K562 (cell line): Measurements from ENCODE around the gene ZNF493. TPM values are rescaled to one million over a fixed set of nuclear protein-coding genes. Genes with fewer than 3 reads are reported as not detected.

Experiments
- ATAC-seq: fragments of 200-7000 bp; cut with Tn5 transposase; 3 replicates; pipeline ENCODE4 v1.9.1; 2020; ENCODE audit warnings: moderate library complexity
- BruUV-seq: library from RNA; stranded (reverse); fragments of 400-500 nt; replicated peaks from 2 replicates; lab custom pipeline; 2021; lab: Mats Ljungman, UMichigan
- CTCF ChIA-PET: fragments of 300-600 bp; formaldehyde crosslinking; extraction: SDS; loops from one replicate; lab custom pipeline; 2021; ENCODE audit warnings: low intra/inter-chr PET ratio; lab: Yijun Ruan, JAX
- POLR2A ChIA-PET: fragments of 300-600, 350-650 bp; sonication (Branson Sonifier 250); formaldehyde crosslinking; extraction: SDS; loops from one replicate; lab custom pipeline; 2021; ENCODE audit warnings: antibody characterized with exemption, inconsistent platforms; lab: Yijun Ruan, JAX
- DNase-seq, 4 experiments: peaks; one replicate each; pipeline versions ENCODE4 v3.0.0 to v3.0.0-alpha.2; 2011 to 2018; ENCODE audit warnings: low spot score in 3 of 4, mixed read lengths in 3 of 4; ENCODE audit errors: extremely low read depth in 1 of 4
- FAIRE-seq: peaks from 2 replicates; lab custom pipeline; 2011; peaks lifted over from hg19 to GRCh38; lab: Jason Lieb, UNC
- H2AFZ ChIP-seq: 2 replicates; pipeline ENCODE4 v1.6.0; 2011; ENCODE audit warnings: low read depth, low read length, control low read depth, inconsistent platforms
- H3K27ac ChIP-seq: fragments of 200-600 bp; 3 replicates; pipeline ENCODE4 v1.8.0; 2011; ENCODE audit warnings: low read depth, mild to moderate bottlenecking, control low read depth, inconsistent platforms, low read length, moderate library complexity, mixed read lengths; ENCODE audit errors: extremely low read depth
- H3K27me3 ChIP-seq, 2 experiments: fragments of 300-600 bp in 1 of 2; 2 replicates in 1 of 2; 3 replicates in 1 of 2; pipeline versions ENCODE4 v1.6.0 to v1.8.0; 2011; ENCODE audit warnings: inconsistent platforms in 2 of 2, low read length in 2 of 2, mild to moderate bottlenecking in 1 of 2, mixed read lengths in 1 of 2, moderate library complexity in 1 of 2; ENCODE audit not compliant: control insufficient read depth in 2 of 2, insufficient read depth in 2 of 2
- H3K36me3 ChIP-seq: fragments of 300-600 bp; 3 replicates; pipeline ENCODE4 v1.8.0; 2011; ENCODE audit warnings: mild to moderate bottlenecking, low read length, inconsistent platforms; ENCODE audit not compliant: control insufficient read depth, insufficient read depth
- H3K4me1 ChIP-seq, 2 experiments: fragments of 200-600 bp in 1 of 2; replicated peaks in 1 of 2; 2 replicates in 1 of 2; 3 replicates in 1 of 2; pipeline versions ENCODE4 v1.5.1 to v1.8.0; 2011; ENCODE audit warnings: inconsistent platforms in 2 of 2, low read length in 2 of 2, mild to moderate bottlenecking in 1 of 2, mixed read lengths in 1 of 2, moderate library complexity in 1 of 2; ENCODE audit not compliant: control insufficient read depth in 2 of 2, insufficient read depth in 2 of 2
- H3K4me2 ChIP-seq: 2 replicates; pipeline ENCODE4 v1.6.1; 2011; ENCODE audit warnings: low read length, control low read depth, inconsistent platforms, mixed read lengths; ENCODE audit not compliant: insufficient read depth
- H3K4me3 ChIP-seq: fragments of 200-600 bp; sonication (generic), shearing (Covaris generic); 2 replicates; pipeline ENCODE4 v1.5.1; 2016; ENCODE audit warnings: control low read depth, inconsistent platforms
- H3K79me2 ChIP-seq: fragments of 200-600 bp; 3 replicates; pipeline ENCODE4 v1.8.0; 2011; ENCODE audit warnings: low read length, inconsistent platforms; ENCODE audit not compliant: control insufficient read depth, insufficient read depth
- H3K9ac ChIP-seq, 2 experiments: 2 replicates each; pipeline versions ENCODE4 v1.6.0 to v1.6.1; 2011; ENCODE audit warnings: low read depth in 2 of 2, low read length in 2 of 2, control low read depth in 1 of 2, inconsistent platforms in 1 of 2, mild to moderate bottlenecking in 1 of 2, mixed read lengths in 1 of 2; ENCODE audit not compliant: insufficient read depth in 1 of 2
- H3K9me1 ChIP-seq: one replicate; pipeline ENCODE4 v1.6.0; 2011; ENCODE audit warnings: inconsistent platforms, mild to moderate bottlenecking, low read length, moderate library complexity; ENCODE audit not compliant: control insufficient read depth, insufficient read depth
- H3K9me3 ChIP-seq: replicated peaks from 2 replicates; pipeline ENCODE4 v1.5.1; 2011; ENCODE audit warnings: low read depth, low read length, inconsistent platforms; ENCODE audit not compliant: control insufficient read depth, insufficient read depth
- H4K20me1 ChIP-seq: replicated peaks from 2 replicates; pipeline ENCODE4 v1.6.1; 2011; ENCODE audit warnings: low read length, inconsistent platforms, mixed read lengths; ENCODE audit not compliant: control insufficient read depth, insufficient read depth
- C11orf30 ChIP-seq: fragments of 450-650 bp; IDR thresholded peaks from 2 replicates; pipeline ENCODE4 v1.6.1; 2016; ENCODE audit warnings: low read depth, mild to moderate bottlenecking
- E2F1 ChIP-seq: sonication (generic); formaldehyde crosslinking; IDR thresholded peaks from 2 replicates; pipeline ENCODE4 v1.8.1; 2023; ENCODE audit warnings: mild to moderate bottlenecking, missing genetic modification reagents, moderate library complexity
- ETS1 ChIP-seq: conservative IDR thresholded peaks from 2 replicates; pipeline ENCODE4 v1.6.1; 2011; ENCODE audit warnings: low read depth, mild to moderate bottlenecking, low read length; ENCODE audit not compliant: control insufficient read depth
- EWSR1 ChIP-seq: fragments of 450-650 bp; IDR thresholded peaks from 2 replicates; pipeline ENCODE4 v1.6.1; 2018; ENCODE audit warnings: borderline replicate concordance, mild to moderate bottlenecking, low read depth, moderate library complexity; ENCODE audit not compliant: partially characterized antibody
- MAFG ChIP-seq: fragments of 450-650 bp; conservative IDR thresholded peaks from 2 replicates; pipeline ENCODE4 v1.6.1; 2016; ENCODE audit warnings: missing genetic modification characterization, missing compliant biosample characterization
- MCM2 ChIP-seq: fragments of 450-650 bp; IDR thresholded peaks from 2 replicates; pipeline ENCODE4 v1.6.1; 2017; ENCODE audit warnings: low read depth, mild to moderate bottlenecking
- MYNN ChIP-seq, 2 experiments: sonication (generic); formaldehyde crosslinking in 1 of 2; IDR thresholded peaks; 2 replicates each; pipeline versions ENCODE4 v1.5.0 to v1.6.1; 2016 to 2020; ENCODE audit warnings: antibody characterized with exemption in 1 of 2, missing genetic modification reagents in 1 of 2
- NR4A1 ChIP-seq, 2 experiments: fragments of 250-450 bp in 1 of 2; fragments of 450-650 bp in 1 of 2; sonication (Bioruptor Pico) in 1 of 2; IDR thresholded peaks; 2 replicates each; pipeline versions ENCODE4 v1.4.0 to v1.6.1; 2016 to 2020; ENCODE audit warnings: mild to moderate bottlenecking in 2 of 2, missing compliant biosample characterization in 1 of 2, missing genetic modification characterization in 1 of 2, moderate library complexity in 1 of 2
- SAP30 ChIP-seq: fragments of 200-600 bp; sonication (generic); IDR thresholded peaks from 2 replicates; pipeline ENCODE4 v1.6.1; 2012; ENCODE audit warnings: borderline replicate concordance, low read depth, mild to moderate bottlenecking, moderate library complexity, low read length, control low read depth, inconsistent platforms; ENCODE audit not compliant: insufficient read depth, poor library complexity, severe bottlenecking
- ZHX1 ChIP-seq: fragments of 150-350 bp; conservative IDR thresholded peaks from 2 replicates; pipeline ENCODE4 v1.6.1; 2014; ENCODE audit warnings: low read length
- ZNF174 ChIP-seq: fragments of 250-450 bp; sonication (Bioruptor Pico); IDR thresholded peaks from 2 replicates; pipeline ENCODE4 v1.4.0; 2020; ENCODE audit warnings: mild to moderate bottlenecking
- ZNF511 ChIP-seq: sonication (generic); formaldehyde crosslinking; IDR thresholded peaks from 2 replicates; pipeline ENCODE4 v1.8.0; 2022; ENCODE audit warnings: mild to moderate bottlenecking, missing genetic modification reagents
- ZNF785 ChIP-seq: fragments of 250-450 bp; sonication (Bioruptor Pico); IDR thresholded peaks from 2 replicates; pipeline ENCODE4 v1.4.0; 2020; ENCODE audit warnings: mild to moderate bottlenecking
- WGBS: fragments of 100-300 bp; shearing (Covaris generic); methylation state at CpG from one replicate; pipeline ENCODE4 v1.1.6; 2016; ENCODE audit warnings: low coverage, mixed read lengths; ENCODE audit not compliant: insufficient coverage; ENCODE audit errors: missing lambda C conversion rate; 5-methylcytosine and 5-hydroxymethylcytosine counted together
- in situ Hi-C: fragments of 300-500 bp; cut with MboI; formaldehyde crosslinking; loops from 4 replicates; pipeline ENCODE4 v1.15.0; 2018; ENCODE audit warnings: inconsistent platforms, mixed read lengths
- intact Hi-C: fragments of 100-400 bp; cut with micrococcal nuclease; formaldehyde crosslinking; loops from 2 replicates; pipeline ENCODE4 v1.14.2; 2022
- polyA plus RNA-seq, 8 experiments: library from polyadenylated mRNA; depleted of rRNA in 4 of 8; stranded (reverse) in 5 of 8; unstranded in 3 of 8; fragments of >200 nt; fragmentation: Nextera tagmentation in 2 of 8; fragmentation: Illumina TruSeq in 1 of 8; extraction: Ambion mirVana in 2 of 8; extraction: Trizol in 1 of 8; gene quantifications; 2 replicates each; pipeline versions ENCODE4 v1.2.1 to v1.2.3, GENCODE V29; 2011 to 2014; ENCODE audit warnings: inconsistent platforms in 1 of 8, missing spikeins in 1 of 8
- total RNA-seq, 7 experiments: library from RNA; depleted of rRNA in 6 of 7; stranded (reverse); fragments of >200 nt in 6 of 7; fragmentation: Illumina TruSeq in 2 of 7; extraction: Trizol in 2 of 7; gene quantifications; 2 replicates each; pipeline versions ENCODE4 v1.2.1 to v1.2.3, GENCODE V29; 2011 to 2021; ENCODE audit warnings: low replicate concordance in 1 of 7
- TF ChIP-seq, protein P1 (sequence below): fragments of 450-650 bp; IDR thresholded peaks from 2 replicates; pipeline ENCODE4 v1.6.1; 2016

ZNF493 gene
- total and polyA plus RNA-seq, 9 of the 15 experiments (the other 6 are each of a cell fraction or from before 2014, with no cell fraction given): 5.0 to 18.6 (median 12.2) TPM

DNA sequence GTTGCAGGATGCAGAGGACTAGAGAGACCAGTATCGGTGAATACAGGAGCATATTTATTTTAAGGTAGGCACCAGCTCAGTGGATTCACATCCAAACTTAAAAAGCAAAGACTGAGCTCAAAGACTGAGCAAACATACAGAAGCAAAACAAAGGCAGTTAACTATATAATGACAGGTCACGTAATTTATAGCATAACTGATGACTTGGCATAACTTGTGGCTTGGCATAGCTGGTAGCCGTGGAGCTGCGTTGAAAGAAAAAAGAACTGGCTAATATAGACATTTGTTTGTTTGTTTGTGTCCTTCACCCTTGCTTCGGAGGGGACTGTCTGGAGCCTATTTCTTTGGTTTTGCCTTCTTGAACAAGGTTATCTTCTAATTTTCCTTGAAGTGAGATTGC, 33.7 kb downstream of the ZNF493 start (continued):
- no peak for TF ChIP-seq ZHX1
- peak; percentile 58 for TF ChIP-seq MAFG (tag)
- TF ChIP-seq C11orf30: peak; percentile 73
- no peak for TF ChIP-seq MCM2
- TF ChIP-seq EWSR1: no peak
- TF ChIP-seq, protein P1, sequence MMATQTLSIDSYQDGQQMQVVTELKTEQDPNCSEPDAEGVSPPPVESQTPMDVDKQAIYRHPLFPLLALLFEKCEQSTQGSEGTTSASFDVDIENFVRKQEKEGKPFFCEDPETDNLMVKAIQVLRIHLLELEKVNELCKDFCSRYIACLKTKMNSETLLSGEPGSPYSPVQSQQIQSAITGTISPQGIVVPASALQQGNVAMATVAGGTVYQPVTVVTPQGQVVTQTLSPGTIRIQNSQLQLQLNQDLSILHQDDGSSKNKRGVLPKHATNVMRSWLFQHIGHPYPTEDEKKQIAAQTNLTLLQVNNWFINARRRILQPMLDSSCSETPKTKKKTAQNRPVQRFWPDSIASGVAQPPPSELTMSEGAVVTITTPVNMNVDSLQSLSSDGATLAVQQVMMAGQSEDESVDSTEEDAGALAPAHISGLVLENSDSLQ: peak; percentile 40
- no peak for TF ChIP-seq NR4A1 (CRISPR knock-in tag; IDR thresholded peaks at IDR 0.05)
- TF ChIP-seq NR4A1 (tag; IDR thresholded peaks at IDR 0.05): no peak

GRCh38 chr19:21432590-21432989, 35.7 kb downstream of the ZNF493 start:
- Histone ChIP-seq H4K20me1 (no peaks in the 10 kb centered on the region), H3K36me3 (no peaks in the 10 kb centered on the region), H2AFZ (no peak overlapping the region), H3K4me1 (no peaks in the 10 kb centered on the region), H3K4me3 (no peak overlapping the region), H3K27me3 (no peaks in the 10 kb centered on the region), H3K9ac (no peak overlapping the region), H3K27ac (no peak overlapping the region), H3K4me2 (no peak overlapping the region), H3K79me2 (no peaks in the 10 kb centered on the region), H3K9me1 (no peaks in the 10 kb centered on the region), H3K9me3 (peaks cover 4% of the 10 kb centered on the region; the same call in 1 of the 2 replicates)
- no TSS peak for BruUV-seq
- WGBS: 10% methylated on average over 2 of the region's 2 CpGs
- in situ Hi-C loops: no loop called here
- ATAC-seq (no peak), FAIRE-seq (no peak), DNase-seq (no peak)
- intact Hi-C loops: no loop called here
- ChIA-PET POLR2A (no interaction called here), CTCF (no interaction called here)
- TF ChIP-seq SAP30: no peak
- TF ChIP-seq E2F1: no peak
- no peak for TF ChIP-seq ZNF511 (CRISPR knock-in tag)
- TF ChIP-seq ZNF174 (CRISPR knock-in tag): no peak
- no peak for TF ChIP-seq ZNF785 (CRISPR knock-in tag)
- no peak for TF ChIP-seq ETS1
- TF ChIP-seq MYNN (IDR thresholded peaks at IDR 0.05): no peak
- TF ChIP-seq MYNN (CRISPR knock-in tag; IDR thresholded peaks at IDR 0.05): no peak
